Calu3 (cell line): ENCODE results near the gene SBF2. TPM values are rescaled to one million over a fixed set of nuclear protein-coding genes. Genes with fewer than 3 reads are reported as not detected.

Experiments
- BruUV-seq: library from RNA; stranded (reverse); fragments of 400-500 nt; replicated peaks from 2 replicates; lab custom pipeline; 2021; lab: Mats Ljungman, UMichigan
- CTCF ChIA-PET: fragments of 300-600 bp; sonication (Branson Sonifier 250); formaldehyde crosslinking; loops from one replicate; lab custom pipeline; 2022; ENCODE audit warnings: antibody characterized with exemption; lab: Charles Lee
- DNase-seq: peaks from one replicate; pipeline ENCODE4 v3.0.0; 2022
- H3K27ac Mint-ChIP-seq: one replicate; pipeline ENCODE4 v1.8.0; 2022; ENCODE audit warnings: mixed read lengths; ENCODE audit not compliant: unreplicated experiment
- H3K27me3 Mint-ChIP-seq: one replicate; pipeline ENCODE4 v1.8.0; 2022; ENCODE audit warnings: mixed read lengths; ENCODE audit not compliant: unreplicated experiment
- H3K36me3 Mint-ChIP-seq: one replicate; pipeline ENCODE4 v1.8.0; 2022; ENCODE audit warnings: mild to moderate bottlenecking, moderate library complexity, mixed read lengths; ENCODE audit not compliant: insufficient read depth, unreplicated experiment
- H3K4me1 Mint-ChIP-seq: one replicate; pipeline ENCODE4 v1.8.0; 2022; ENCODE audit warnings: mild to moderate bottlenecking, low read depth, mixed read lengths; ENCODE audit not compliant: unreplicated experiment
- H3K4me3 Mint-ChIP-seq: one replicate; pipeline ENCODE4 v1.8.0; 2022; ENCODE audit warnings: mild to moderate bottlenecking, low read depth, moderate library complexity, mixed read lengths; ENCODE audit not compliant: unreplicated experiment
- H3K9me3 Mint-ChIP-seq: one replicate; pipeline ENCODE4 v1.8.0; 2022; ENCODE audit warnings: low read depth, mixed read lengths; ENCODE audit not compliant: unreplicated experiment
- CTCF ChIP-seq: fragments of 200-600 bp; IDR thresholded peaks from one replicate; pipeline ENCODE4 v1.8.0; 2022; ENCODE audit warnings: antibody characterized with exemption; ENCODE audit not compliant: unreplicated experiment
- intact Hi-C: fragments of 100-400 bp; cut with micrococcal nuclease; formaldehyde crosslinking; loops from one replicate; pipeline ENCODE4 v1.10.0; 2022; ENCODE audit not compliant: unreplicated experiment
- total RNA-seq: library from RNA; stranded (reverse); gene quantifications from 2 replicates; pipeline ENCODE4 v1.2.3, GENCODE V29; 2022

SBF2 gene
- total RNA-seq, 1 experiment from 2014 or later = 39.0 TPM

DNA sequence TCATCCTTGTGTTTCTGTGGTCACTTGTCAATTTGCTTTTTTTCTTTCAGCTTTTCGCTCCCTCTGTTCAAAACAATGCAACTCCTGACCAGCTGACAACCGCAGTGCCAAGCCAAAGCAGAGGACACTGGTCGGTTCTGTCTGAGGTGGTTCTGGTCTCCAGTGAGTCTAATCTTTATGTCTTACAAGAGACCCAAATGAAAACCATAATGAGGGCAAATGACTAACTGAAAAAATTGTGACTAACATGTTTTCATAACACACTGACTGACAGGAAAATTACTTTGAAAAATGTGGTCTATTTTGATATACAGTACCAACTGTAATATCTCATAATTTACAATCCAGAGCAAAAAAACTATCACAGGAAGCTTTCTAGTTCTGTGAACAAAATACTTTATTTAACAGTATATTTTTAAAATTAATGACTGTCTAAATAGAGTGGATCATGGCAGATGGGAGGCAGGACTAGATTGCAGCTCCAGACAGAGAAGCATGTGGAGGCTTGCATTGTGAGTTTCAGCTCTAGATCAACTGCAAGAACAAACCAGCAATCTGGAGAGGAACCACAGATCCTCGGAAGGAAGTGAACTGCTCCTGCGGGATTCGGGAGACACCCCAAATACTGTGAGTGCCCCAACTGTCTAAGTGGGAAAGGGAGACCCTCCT lies 311.8 kb downstream of the SBF2 start:
- H3K27ac Mint-ChIP-seq = peak overlapping the region; percentile 59
- no peak overlapping the region for H3K4me3 Mint-ChIP-seq
- H3K36me3 Mint-ChIP-seq = no peaks in the 10 kb centered on the region
- no peaks in the 10 kb centered on the region for H3K9me3 Mint-ChIP-seq
- intact Hi-C loops = no loop called here
- BruUV-seq = no TSS peak
- H3K4me1 Mint-ChIP-seq = peaks cover 22% of the 10 kb centered on the region
- no peak for TF ChIP-seq CTCF
- CTCF ChIA-PET = no interaction called here
- H3K27me3 Mint-ChIP-seq = no peaks in the 10 kb centered on the region
- no peak for DNase-seq

DNA sequence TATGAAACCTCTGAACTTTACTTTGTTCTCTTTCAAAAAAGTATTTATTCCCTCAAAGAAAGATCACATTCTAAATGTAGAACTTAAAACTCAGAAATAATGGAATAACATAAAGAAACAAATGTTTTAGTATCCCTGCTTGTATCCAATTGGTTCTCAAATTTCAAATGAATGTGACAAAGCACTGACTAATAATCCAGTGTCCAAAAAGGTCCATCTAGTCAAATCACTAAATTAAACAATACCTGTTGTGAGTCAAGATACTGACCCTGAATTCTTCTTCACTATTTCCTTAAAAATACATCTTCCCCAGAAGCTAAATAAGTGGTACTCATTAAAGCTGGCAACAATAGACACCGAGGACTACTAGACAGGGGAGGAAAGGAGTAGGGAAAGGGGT lies 313.1 kb downstream of the SBF2 start:
- CTCF ChIA-PET = no interaction called here
- Mint-ChIP-seq H3K9me3 (no peaks in the 10 kb centered on the region), H3K4me1 (peaks cover 22% of the 10 kb centered on the region)

DNA sequence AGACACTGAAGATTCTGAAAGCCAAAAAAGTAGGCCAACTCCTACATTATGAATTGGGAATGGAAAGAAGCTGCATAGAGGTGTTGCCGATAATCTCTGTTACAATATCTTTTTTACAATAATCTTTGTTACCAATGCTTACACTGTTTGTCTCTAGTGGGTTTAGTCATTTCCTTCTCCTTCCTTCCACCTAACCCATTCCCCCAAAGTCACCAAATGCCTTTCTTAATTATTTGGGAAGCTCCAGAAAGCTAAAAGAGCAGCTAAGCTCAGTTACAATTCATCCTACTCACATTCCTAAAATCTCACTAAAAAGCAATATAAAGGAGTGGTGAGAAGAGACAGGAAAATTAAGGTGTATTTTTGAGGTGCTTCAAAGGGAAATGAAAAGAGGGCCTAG lies 316.5 kb downstream of the SBF2 start:
- Mint-ChIP-seq H3K4me1 (peaks cover 9% of the 10 kb centered on the region), H3K27me3 (no peaks in the 10 kb centered on the region), H3K4me3 (no peak overlapping the region), H3K27ac (no peak overlapping the region), H3K9me3 (no peaks in the 10 kb centered on the region), H3K36me3 (no peaks in the 10 kb centered on the region)
- intact Hi-C loops = loop anchor here (10.0 kb wide), 1 partner anchor 363 kb away; no protein-coding TSS in a partner anchor
- TF ChIP-seq CTCF = no peak
- CTCF ChIA-PET = no interaction called here
- BruUV-seq = no TSS peak
- DNase-seq = no peak

More for the DNA sequence above, 313.1 kb downstream of the SBF2 start:
- DNase-seq = no peak
- H3K27me3 Mint-ChIP-seq = no peaks in the 10 kb centered on the region
- no peak overlapping the region for H3K4me3 Mint-ChIP-seq
- no peak overlapping the region for H3K27ac Mint-ChIP-seq
- no peak for TF ChIP-seq CTCF
- no peaks in the 10 kb centered on the region for H3K36me3 Mint-ChIP-seq
- intact Hi-C loops = no loop called here
- BruUV-seq = no TSS peak

DNA sequence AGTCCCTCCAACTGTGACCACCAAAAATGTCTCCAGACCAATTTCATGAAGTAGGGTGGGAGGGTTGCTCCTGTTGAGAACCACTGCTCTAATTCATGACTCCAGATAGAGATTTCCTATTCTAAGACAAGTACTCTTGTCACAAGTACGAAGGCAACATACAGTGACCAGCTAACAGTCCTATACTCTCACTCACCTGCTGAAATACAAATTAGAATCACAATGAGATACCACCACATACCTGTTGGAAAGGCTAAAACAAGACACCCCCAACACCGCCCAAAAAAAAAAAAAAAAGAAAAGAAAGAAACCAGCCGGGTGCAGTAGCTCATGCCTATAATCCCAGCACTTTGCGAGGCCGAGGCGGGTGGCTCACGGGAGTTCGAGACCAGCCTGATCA lies 319.6 kb downstream of the SBF2 start:
- BruUV-seq = no TSS peak
- TF ChIP-seq CTCF = no peak
- H3K4me3 Mint-ChIP-seq = no peak overlapping the region
- H3K36me3 Mint-ChIP-seq = no peaks in the 10 kb centered on the region
- no peaks in the 10 kb centered on the region for H3K4me1 Mint-ChIP-seq
- no peaks in the 10 kb centered on the region for H3K27me3 Mint-ChIP-seq
- CTCF ChIA-PET = no interaction called here
- intact Hi-C loops = loop anchor here (10.0 kb wide), 1 partner anchor 360 kb away; no protein-coding TSS in a partner anchor
- DNase-seq = no peak
- H3K27ac Mint-ChIP-seq = no peak overlapping the region
- H3K9me3 Mint-ChIP-seq = no peaks in the 10 kb centered on the region
